Erythroblast (primary cell): ENCODE results near the gene ADIPOR2.

Experiments
- GATA1 ChIP-seq: IDR thresholded peaks from 2 replicates; pipeline ENCODE4 v1.6.1; 2011; ENCODE audit warnings: low read depth, mild to moderate bottlenecking, control low read depth, low read length, moderate library complexity
- POLR2A ChIP-seq: IDR thresholded peaks from 2 replicates; pipeline ENCODE4 v1.6.1; 2011; ENCODE audit warnings: mild to moderate bottlenecking, low read length

- TF ChIP-seq POLR2A (no peak), GATA1 (no peak)
Measured at GRCh38 chr12:1706632-1706980, 15.7 kb downstream of the ADIPOR2 start.
